GM12892 (cell line): Measurements from ENCODE around the gene FIBCD1.

Experiments
- POLR2AphosphoS5 ChIP-seq: IDR thresholded peaks from 2 replicates; pipeline ENCODE4 v1.6.1; 2011; ENCODE audit warnings: low read depth, low read length, control low read depth
- TAF1 ChIP-seq: IDR thresholded peaks from 2 replicates; pipeline ENCODE4 v1.6.1; 2011; ENCODE audit warnings: low read depth, mild to moderate bottlenecking, control low read depth, low read length, borderline replicate concordance

- TF ChIP-seq POLR2AphosphoS5 (no peak), TAF1 (no peak)
Observed at GRCh38 chr9:130944510-130945058, 5.5 kb upstream of the FIBCD1 start.
